GM19043 (cell line): ENCODE results near the gene LSP1.

Experiments used
- ATAC-seq: cut with Tn5 transposase; IDR thresholded peaks from one replicate; pipeline ENCODE4 v1.9.1; 2021; ENCODE audit warnings: low read depth; ENCODE audit not compliant: unreplicated experiment

Gene LSP1

DNA sequence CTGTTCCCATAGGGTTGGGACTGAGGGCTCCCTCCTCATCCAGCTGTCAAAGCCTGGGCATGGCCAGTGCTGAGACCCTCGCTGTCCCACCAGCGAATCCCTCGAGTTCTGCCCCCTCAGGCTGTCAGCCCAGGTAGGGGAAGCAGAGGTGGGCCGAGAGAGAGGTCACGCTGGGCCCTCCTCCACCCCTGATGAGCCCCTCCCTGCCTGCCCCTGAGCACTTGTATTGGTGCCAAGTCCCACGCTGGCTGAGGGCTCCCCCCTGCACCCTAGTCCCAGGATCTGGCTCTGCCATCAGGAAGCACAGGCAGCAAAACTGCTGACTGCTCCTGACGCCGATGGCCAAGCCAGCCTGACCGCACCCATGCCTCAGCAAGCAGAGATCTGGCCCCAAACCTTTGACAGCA is 35.5 kb downstream of the LSP1 start:
- no peak for ATAC-seq

DNA sequence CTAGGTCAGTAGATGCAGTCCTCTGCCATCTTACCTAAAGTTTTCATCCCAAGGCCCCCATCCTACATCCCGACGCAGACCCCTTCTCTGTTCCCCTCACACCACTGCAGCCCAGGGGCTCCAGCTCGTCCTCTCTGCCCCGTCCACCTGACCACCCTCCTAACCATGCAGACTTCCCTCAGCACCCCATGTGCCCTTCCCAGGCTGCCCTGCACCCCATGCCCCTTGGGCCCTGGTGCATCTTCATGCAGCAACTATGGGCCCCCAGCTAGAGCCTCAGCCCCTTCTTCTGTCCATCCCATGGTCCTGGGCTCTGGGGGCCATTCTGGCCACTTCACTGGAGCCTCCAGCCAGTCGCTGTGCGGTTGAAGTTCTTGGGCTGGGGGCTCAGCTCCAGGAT is 35.9 kb downstream of the LSP1 start:
- no peak for ATAC-seq

GRCh38 chr11:1889224-1889930 is 36.5 kb downstream of the LSP1 start:
- ATAC-seq = no peak

DNA sequence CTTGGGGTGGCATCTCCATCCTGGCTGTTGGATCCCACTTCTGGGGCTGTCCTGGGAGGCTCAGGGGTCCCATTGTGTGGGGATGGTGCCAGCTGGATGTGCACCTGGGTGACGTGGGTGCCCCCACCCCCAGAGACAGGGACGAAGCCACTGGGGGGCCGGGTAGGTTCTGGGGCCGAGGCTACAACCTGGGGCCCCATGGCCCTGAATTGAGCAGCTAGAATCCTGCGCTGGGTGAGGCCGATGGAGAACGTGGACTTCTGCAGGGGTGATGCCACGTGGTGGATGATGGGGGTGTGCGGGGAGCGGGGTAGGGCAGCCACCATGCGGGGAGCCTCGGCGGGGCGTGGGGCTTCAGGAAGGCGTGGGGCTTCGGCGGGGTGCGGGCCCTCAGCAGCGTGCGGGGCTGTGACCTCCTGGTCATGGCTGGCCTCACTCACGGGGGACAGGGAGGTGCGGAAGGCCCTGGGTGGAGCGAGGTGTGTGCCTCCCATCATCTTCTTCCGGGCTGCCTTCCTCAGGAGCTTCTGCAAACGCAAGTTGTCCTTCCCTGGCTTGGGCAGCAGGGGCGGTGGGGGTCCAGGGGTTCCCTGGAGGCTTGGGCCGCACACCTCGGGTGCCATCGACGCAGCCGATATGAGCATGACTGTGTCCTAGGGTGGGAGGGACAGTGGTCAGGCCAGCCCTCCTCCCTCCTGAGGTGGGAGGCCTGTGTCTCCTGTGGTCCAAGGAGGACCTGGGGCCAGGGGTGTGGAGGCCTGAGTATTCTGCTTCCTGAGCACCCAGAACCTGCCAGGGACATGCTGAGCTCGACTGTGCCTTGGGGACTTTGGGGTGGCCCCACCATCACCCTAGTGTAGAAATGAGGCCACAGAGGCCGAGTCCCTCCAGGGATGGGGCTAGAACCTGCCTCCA is 37.3 kb downstream of the LSP1 start:
- ATAC-seq = no peak

- ATAC-seq = no peak
These were observed 38.3 kb downstream of the LSP1 start for GRCh38 chr11:1890856-1891830.

GRCh38 chr11:1891831-1892115 is 38.9 kb downstream of the LSP1 start, which contains the start of gene PRR33:
Gene PRR33 (minus strand): TSS chr11:1891895. CDS start chr11:1890584, 1,311 bp downstream.
- ATAC-seq = no peak

DNA sequence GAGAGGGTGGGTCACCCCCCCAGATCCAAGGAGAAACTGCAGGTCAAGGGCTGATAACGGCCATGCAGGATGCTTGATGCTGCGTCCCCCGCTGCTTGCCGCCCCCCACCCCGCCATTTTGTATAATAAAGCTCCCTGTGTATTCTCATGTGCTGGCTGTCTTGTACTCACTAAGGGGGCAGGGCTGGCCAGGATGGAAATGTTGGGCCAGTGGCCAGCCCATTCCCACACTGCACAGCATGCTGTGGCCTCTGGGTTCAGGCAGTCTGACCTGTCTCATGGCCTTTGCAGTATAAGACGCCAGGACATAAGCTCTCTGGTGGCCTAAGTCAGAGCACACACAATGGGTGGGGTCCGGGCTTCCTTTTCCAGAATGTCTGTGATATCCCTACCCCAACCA is 39.2 kb downstream of the LSP1 start:
- ATAC-seq = no peak

- ATAC-seq = no peak
These were observed 39.7 kb downstream of the LSP1 start for GRCh38 chr11:1892558-1892957.

- no peak for ATAC-seq
These were observed 40.9 kb downstream of the LSP1 start for GRCh38 chr11:1893581-1894359.

DNA sequence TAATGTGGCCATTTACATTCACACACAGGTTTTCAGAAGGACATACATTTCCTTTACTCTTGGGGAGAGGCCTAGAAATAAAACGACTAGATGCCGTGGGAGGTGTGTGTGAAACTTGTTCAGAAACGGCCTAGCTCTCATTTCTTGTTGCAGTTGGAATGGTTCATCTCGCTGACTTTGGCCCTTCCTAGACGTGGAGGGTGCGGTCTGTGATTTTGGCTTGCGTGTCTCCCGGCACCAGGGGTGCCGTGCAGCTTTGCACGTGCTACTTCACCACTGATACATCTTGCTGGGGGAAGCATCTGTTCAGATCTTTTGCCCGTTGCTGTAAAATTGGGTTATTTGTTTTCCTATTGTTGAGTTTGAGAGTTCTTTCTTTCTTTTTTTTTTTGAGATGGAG is 41.9 kb downstream of the LSP1 start:
- ATAC-seq = no peak

DNA sequence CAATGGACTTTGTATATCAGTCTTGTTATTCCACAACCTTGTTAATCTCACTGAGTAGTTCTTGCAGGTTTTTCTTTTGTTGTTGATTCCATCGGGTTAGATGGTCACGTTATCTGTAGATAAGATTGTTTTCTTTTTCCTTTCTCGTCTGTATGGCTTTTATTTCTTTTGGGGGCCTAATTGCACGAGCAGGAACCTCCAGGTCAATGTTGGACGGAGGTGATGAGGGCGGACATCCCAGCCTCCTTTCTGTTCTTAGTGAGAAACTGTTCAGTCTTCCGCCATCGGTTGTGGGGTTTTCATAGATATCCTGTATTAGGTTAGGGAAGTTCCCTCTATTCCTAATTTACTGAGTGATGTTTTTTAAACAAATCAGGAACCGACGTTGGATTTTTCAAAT is 43.6 kb downstream of the LSP1 start:
- no peak for ATAC-seq

- ATAC-seq = no peak
These were observed 44.0 kb downstream of the LSP1 start for GRCh38 chr11:1896923-1897322.

DNA sequence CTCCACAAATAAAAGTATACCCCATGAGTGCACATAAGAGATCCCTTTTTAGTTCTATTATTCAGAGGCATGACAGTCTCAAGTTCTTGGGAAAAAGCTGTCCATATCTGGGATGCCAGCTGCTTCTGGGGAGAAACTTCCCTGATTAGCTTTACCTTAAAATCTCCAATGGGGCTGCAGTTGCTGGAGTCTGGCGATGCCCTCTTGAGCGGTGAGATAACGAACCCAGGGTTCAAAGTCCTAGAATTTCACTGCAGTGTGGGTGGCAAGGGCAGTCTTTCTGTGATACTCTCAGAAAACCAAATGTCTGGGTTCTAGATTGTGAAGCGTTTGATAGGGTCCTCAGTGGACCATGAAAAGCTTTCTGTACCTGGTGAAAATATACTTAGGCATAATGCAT is 46.2 kb downstream of the LSP1 start:
- ATAC-seq = no peak

DNA sequence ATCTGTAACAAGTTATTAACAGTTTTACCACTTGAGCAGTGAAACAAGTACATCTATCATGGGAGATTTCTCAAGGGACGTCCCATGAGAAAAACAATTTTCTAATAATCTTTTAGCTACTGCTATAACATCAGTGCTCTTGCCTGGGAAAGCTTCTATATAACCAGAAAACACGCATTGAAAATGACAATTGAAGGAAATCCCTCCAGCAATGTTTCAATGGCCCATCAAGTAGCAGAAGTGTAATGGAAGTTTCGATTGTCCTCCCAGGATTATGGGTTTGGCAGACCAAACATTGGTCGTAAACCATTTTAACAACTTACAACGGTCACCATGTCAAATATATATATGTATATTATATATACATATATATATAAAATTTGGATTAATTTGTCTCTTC is 46.8 kb downstream of the LSP1 start:
- no peak for ATAC-seq

GRCh38 chr11:1906181-1906580 is 53.3 kb downstream of the LSP1 start:
- ATAC-seq = no peak

GRCh38 chr11:1906611-1907423 is 53.9 kb downstream of the LSP1 start:
- no peak for ATAC-seq

DNA sequence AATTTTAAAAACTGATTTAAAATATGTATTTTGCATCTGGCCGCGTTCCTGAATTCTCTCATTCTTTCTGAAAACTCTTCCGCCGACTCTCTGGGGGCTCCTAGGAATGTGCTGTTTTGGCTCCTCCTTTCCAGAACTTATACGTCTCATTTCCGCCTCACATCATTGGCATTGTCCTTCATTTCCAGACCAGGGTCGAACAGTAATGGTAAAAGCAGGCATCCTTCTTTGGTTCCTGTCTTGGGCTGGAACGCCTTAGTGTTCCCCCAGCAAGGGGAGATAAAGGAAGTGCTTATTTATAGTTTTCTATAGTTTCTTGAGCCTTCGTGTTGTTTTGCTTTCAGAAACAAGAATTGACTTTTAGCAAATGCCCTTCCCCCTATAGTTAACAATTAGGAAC is 55.7 kb downstream of the LSP1 start:
- no peak for ATAC-seq

DNA sequence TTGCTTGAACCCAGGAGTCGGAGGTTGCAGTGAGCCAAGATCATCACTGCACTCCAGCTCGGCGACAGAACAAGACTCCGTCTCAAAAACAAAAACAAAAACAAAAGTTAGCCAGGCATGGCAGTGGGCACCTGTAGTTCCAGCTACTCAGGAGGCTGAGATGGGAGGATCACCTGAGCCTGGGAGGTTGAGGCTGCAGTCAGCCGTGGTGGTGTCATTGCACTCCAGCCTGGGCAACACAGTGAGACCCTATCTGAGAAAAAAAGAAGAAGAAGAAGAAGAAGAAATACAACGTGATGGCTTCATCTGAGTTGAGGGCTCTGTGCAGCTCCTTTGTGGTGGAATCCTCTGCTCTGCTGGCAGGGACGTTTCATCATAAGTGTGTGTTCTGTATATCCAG is 56.6 kb downstream of the LSP1 start:
- no peak for ATAC-seq

- no peak for ATAC-seq
These were observed 59.5 kb downstream of the LSP1 start for GRCh38 chr11:1912289-1912878.
